Ramos (cell line): ENCODE data around the gene OTULIN.

Experiments used
- in situ Hi-C: fragments of 300-500 bp; cut with MboI; formaldehyde crosslinking; loops from one replicate; pipeline ENCODE4 v1.14.3; 2022; ENCODE audit warnings: low sequenced_read_pairs; ENCODE audit not compliant: unreplicated experiment

Gene OTULIN

GRCh38 chr5:14737291-14737690 lies 72.8 kb downstream of the OTULIN start:
- in situ Hi-C loops, result no loop called here

GRCh38 chr5:14738050-14738449 lies 73.5 kb downstream of the OTULIN start:
- in situ Hi-C loops, result no loop called here

- in situ Hi-C loops, result no loop called here
Measured at GRCh38 chr5:14739538-14739937, 75.0 kb downstream of the OTULIN start.

GRCh38 chr5:14739981-14740380 lies 75.5 kb downstream of the OTULIN start:
- in situ Hi-C loops, result no loop called here

GRCh38 chr5:14741131-14741530 lies 76.6 kb downstream of the OTULIN start:
- in situ Hi-C loops, result no loop called here

GRCh38 chr5:14741801-14742440 lies 77.4 kb downstream of the OTULIN start:
- in situ Hi-C loops, result no loop called here

- in situ Hi-C loops, result no loop called here
Measured at GRCh38 chr5:14742498-14742897, 78.0 kb downstream of the OTULIN start.

- in situ Hi-C loops, result no loop called here
Measured at GRCh38 chr5:14743601-14744295, 79.2 kb downstream of the OTULIN start.

- in situ Hi-C loops, result no loop called here
Measured at GRCh38 chr5:14744296-14745187, 80.0 kb downstream of the OTULIN start.

- in situ Hi-C loops, result no loop called here
Measured at GRCh38 chr5:14745188-14745563, 80.7 kb downstream of the OTULIN start.

GRCh38 chr5:14745753-14746152 lies 81.2 kb downstream of the OTULIN start:
- in situ Hi-C loops, result no loop called here

- in situ Hi-C loops, result no loop called here
Measured at GRCh38 chr5:14748180-14748900, 83.8 kb downstream of the OTULIN start.
